K562 (cell line): ENCODE data around the gene TCF19. TPM values are rescaled to one million over a fixed set of nuclear protein-coding genes. Genes with fewer than 3 reads are reported as not detected.

Experiments
- ATAC-seq: fragments of 200-7000 bp; cut with Tn5 transposase; 3 replicates; pipeline ENCODE4 v1.9.1; 2020; ENCODE audit warnings: moderate library complexity
- BruUV-seq: library from RNA; stranded (reverse); fragments of 400-500 nt; replicated peaks from 2 replicates; lab custom pipeline; 2021; lab: Mats Ljungman, UMichigan
- CTCF ChIA-PET: fragments of 300-600 bp; formaldehyde crosslinking; extraction: SDS; loops from one replicate; lab custom pipeline; 2021; ENCODE audit warnings: low intra/inter-chr PET ratio; lab: Yijun Ruan, JAX
- POLR2A ChIA-PET: fragments of 300-600, 350-650 bp; sonication (Branson Sonifier 250); formaldehyde crosslinking; extraction: SDS; loops from one replicate; lab custom pipeline; 2021; ENCODE audit warnings: antibody characterized with exemption, inconsistent platforms; lab: Yijun Ruan, JAX
- DNase-seq, 4 experiments: peaks; one replicate each; pipeline versions ENCODE4 v3.0.0 to v3.0.0-alpha.2; 2011 to 2018; ENCODE audit warnings: low spot score in 3 of 4, mixed read lengths in 3 of 4; ENCODE audit errors: extremely low read depth in 1 of 4
- FAIRE-seq: peaks from 2 replicates; lab custom pipeline; 2011; peaks lifted over from hg19 to GRCh38; lab: Jason Lieb, UNC
- H2AFZ ChIP-seq: 2 replicates; pipeline ENCODE4 v1.6.0; 2011; ENCODE audit warnings: low read depth, low read length, control low read depth, inconsistent platforms
- H3K27ac ChIP-seq: fragments of 200-600 bp; 3 replicates; pipeline ENCODE4 v1.8.0; 2011; ENCODE audit warnings: low read depth, mild to moderate bottlenecking, control low read depth, inconsistent platforms, low read length, moderate library complexity, mixed read lengths; ENCODE audit errors: extremely low read depth
- H3K27me3 ChIP-seq, 2 experiments: fragments of 300-600 bp in 1 of 2; 2 replicates in 1 of 2; 3 replicates in 1 of 2; pipeline versions ENCODE4 v1.6.0 to v1.8.0; 2011; ENCODE audit warnings: inconsistent platforms in 2 of 2, low read length in 2 of 2, mild to moderate bottlenecking in 1 of 2, mixed read lengths in 1 of 2, moderate library complexity in 1 of 2; ENCODE audit not compliant: control insufficient read depth in 2 of 2, insufficient read depth in 2 of 2
- H3K36me3 ChIP-seq: fragments of 300-600 bp; 3 replicates; pipeline ENCODE4 v1.8.0; 2011; ENCODE audit warnings: mild to moderate bottlenecking, low read length, inconsistent platforms; ENCODE audit not compliant: control insufficient read depth, insufficient read depth
- H3K4me1 ChIP-seq, 2 experiments: fragments of 200-600 bp in 1 of 2; replicated peaks in 1 of 2; 2 replicates in 1 of 2; 3 replicates in 1 of 2; pipeline versions ENCODE4 v1.5.1 to v1.8.0; 2011; ENCODE audit warnings: inconsistent platforms in 2 of 2, low read length in 2 of 2, mild to moderate bottlenecking in 1 of 2, mixed read lengths in 1 of 2, moderate library complexity in 1 of 2; ENCODE audit not compliant: control insufficient read depth in 2 of 2, insufficient read depth in 2 of 2
- H3K4me2 ChIP-seq: 2 replicates; pipeline ENCODE4 v1.6.1; 2011; ENCODE audit warnings: low read length, control low read depth, inconsistent platforms, mixed read lengths; ENCODE audit not compliant: insufficient read depth
- H3K4me3 ChIP-seq: fragments of 200-600 bp; sonication (generic), shearing (Covaris generic); 2 replicates; pipeline ENCODE4 v1.5.1; 2016; ENCODE audit warnings: control low read depth, inconsistent platforms
- H3K79me2 ChIP-seq: fragments of 200-600 bp; 3 replicates; pipeline ENCODE4 v1.8.0; 2011; ENCODE audit warnings: low read length, inconsistent platforms; ENCODE audit not compliant: control insufficient read depth, insufficient read depth
- H3K9ac ChIP-seq, 2 experiments: 2 replicates each; pipeline versions ENCODE4 v1.6.0 to v1.6.1; 2011; ENCODE audit warnings: low read depth in 2 of 2, low read length in 2 of 2, control low read depth in 1 of 2, inconsistent platforms in 1 of 2, mild to moderate bottlenecking in 1 of 2, mixed read lengths in 1 of 2; ENCODE audit not compliant: insufficient read depth in 1 of 2
- H3K9me1 ChIP-seq: one replicate; pipeline ENCODE4 v1.6.0; 2011; ENCODE audit warnings: inconsistent platforms, mild to moderate bottlenecking, low read length, moderate library complexity; ENCODE audit not compliant: control insufficient read depth, insufficient read depth
- H3K9me3 ChIP-seq: replicated peaks from 2 replicates; pipeline ENCODE4 v1.5.1; 2011; ENCODE audit warnings: low read depth, low read length, inconsistent platforms; ENCODE audit not compliant: control insufficient read depth, insufficient read depth
- H4K20me1 ChIP-seq: replicated peaks from 2 replicates; pipeline ENCODE4 v1.6.1; 2011; ENCODE audit warnings: low read length, inconsistent platforms, mixed read lengths; ENCODE audit not compliant: control insufficient read depth, insufficient read depth
- E4F1 ChIP-seq: fragments of 250-450 bp; sonication (Bioruptor Pico); IDR thresholded peaks from 2 replicates; pipeline ENCODE4 v1.5.0; 2021; ENCODE audit warnings: mild to moderate bottlenecking, borderline replicate concordance
- GTF2E2 ChIP-seq: fragments of 200-800 bp; sonication (Bioruptor generic); IDR thresholded peaks from 2 replicates; pipeline ENCODE4 v1.6.1; 2016; ENCODE audit warnings: missing genetic modification characterization, missing compliant biosample characterization
- HIVEP1 ChIP-seq: fragments of 250-450 bp; sonication (Bioruptor Pico); IDR thresholded peaks from 2 replicates; pipeline ENCODE4 v1.4.0; 2020; ENCODE audit warnings: mild to moderate bottlenecking
- ZFP1 ChIP-seq: fragments of 450-650 bp; formaldehyde crosslinking; IDR thresholded peaks from 2 replicates; pipeline ENCODE4 v1.4.0; 2020; ENCODE audit warnings: mild to moderate bottlenecking, mixed read lengths
- ZNF282 ChIP-seq: sonication (generic); formaldehyde crosslinking; IDR thresholded peaks from 2 replicates; pipeline ENCODE4 v1.8.1; 2023; ENCODE audit warnings: missing genetic modification reagents
- WGBS: fragments of 100-300 bp; shearing (Covaris generic); methylation state at CpG from one replicate; pipeline ENCODE4 v1.1.6; 2016; ENCODE audit warnings: low coverage, mixed read lengths; ENCODE audit not compliant: insufficient coverage; ENCODE audit errors: missing lambda C conversion rate; 5-methylcytosine and 5-hydroxymethylcytosine counted together
- in situ Hi-C: fragments of 300-500 bp; cut with MboI; formaldehyde crosslinking; loops from 4 replicates; pipeline ENCODE4 v1.15.0; 2018; ENCODE audit warnings: inconsistent platforms, mixed read lengths
- intact Hi-C: fragments of 100-400 bp; cut with micrococcal nuclease; formaldehyde crosslinking; loops from 2 replicates; pipeline ENCODE4 v1.14.2; 2022
- polyA plus RNA-seq, 8 experiments: library from polyadenylated mRNA; depleted of rRNA in 4 of 8; stranded (reverse) in 5 of 8; unstranded in 3 of 8; fragments of >200 nt; fragmentation: Nextera tagmentation in 2 of 8; fragmentation: Illumina TruSeq in 1 of 8; extraction: Ambion mirVana in 2 of 8; extraction: Trizol in 1 of 8; gene quantifications; 2 replicates each; pipeline versions ENCODE4 v1.2.1 to v1.2.3, GENCODE V29; 2011 to 2014; ENCODE audit warnings: inconsistent platforms in 1 of 8, missing spikeins in 1 of 8
- total RNA-seq, 7 experiments: library from RNA; depleted of rRNA in 6 of 7; stranded (reverse); fragments of >200 nt in 6 of 7; fragmentation: Illumina TruSeq in 2 of 7; extraction: Trizol in 2 of 7; gene quantifications; 2 replicates each; pipeline versions ENCODE4 v1.2.1 to v1.2.3, GENCODE V29; 2011 to 2021; ENCODE audit warnings: low replicate concordance in 1 of 7

Gene TCF19
- total and polyA plus RNA-seq, 9 of the 15 experiments (the other 6 are each of a cell fraction or from before 2014, with no cell fraction given), result 4.2 to 42.5 (median 25.7) TPM

DNA sequence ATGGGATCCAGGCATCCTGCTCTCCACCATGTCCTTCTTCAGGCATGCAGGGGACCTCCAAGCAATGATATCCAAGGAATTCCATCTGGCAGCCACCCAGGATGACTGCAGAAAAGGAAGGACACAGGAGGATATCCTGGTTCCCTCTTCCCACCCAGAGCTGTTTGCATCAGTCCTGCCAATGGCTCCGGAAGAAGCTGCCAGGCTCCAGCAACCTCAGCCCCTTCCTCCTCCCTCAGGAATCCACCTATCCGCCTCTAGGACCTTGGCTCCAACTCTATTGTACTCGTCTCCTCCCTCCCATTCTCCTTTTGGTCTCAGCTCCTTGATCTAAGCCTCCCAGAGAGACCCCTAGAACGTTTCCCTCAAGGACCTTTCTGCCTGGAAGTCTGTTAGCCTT, 18.8 kb upstream of the TCF19 start:
- H3K79me2 ChIP-seq, result no peaks in the 10 kb centered on the region
- H3K9me3 ChIP-seq, result no peaks in the 10 kb centered on the region
- WGBS, result 10% methylated on average over 4 of the region's 4 CpGs
- no peaks in the 10 kb centered on the region; the same call in 1 of the 2 replicates for H4K20me1 ChIP-seq
- CTCF ChIA-PET, result interaction anchor here (3.5 kb wide), 1 partner anchor 52 kb away, joined by 77 read pairs; no protein-coding TSS in a partner anchor
- no peak for ATAC-seq
- in situ Hi-C loops (loop anchor here (5.0 kb wide), 2 partner anchors 53 to 228 kb away; no protein-coding TSS in a partner anchor), intact Hi-C loops (no loop called here)
- no peak overlapping the region for H3K4me3 ChIP-seq
- peaks cover 3 to 13% of the 10 kb centered on the region in 2 experiments; a peak in 4 of 5 replicates for H3K4me1 ChIP-seq
- peaks cover 22% of the 10 kb centered on the region; the same call in 2 of the 3 replicates for H3K36me3 ChIP-seq
- no peak overlapping the region for H3K27ac ChIP-seq
- no TSS peak for BruUV-seq
- no peak overlapping the region for H2AFZ ChIP-seq
- no peak for DNase-seq
- no peak overlapping the region for H3K9ac ChIP-seq
- H3K4me2 ChIP-seq, result no peak overlapping the region
- peaks cover 3 to 14% of the 10 kb centered on the region in 2 experiments; a peak in 4 of 5 replicates for H3K27me3 ChIP-seq
- FAIRE-seq, result no peak
- no peak for TF ChIP-seq E4F1
- TF ChIP-seq GTF2E2, result no peak
- TF ChIP-seq ZFP1, result no peak
- TF ChIP-seq HIVEP1 (CRISPR knock-in tag), result no peak
- TF ChIP-seq ZNF282 (CRISPR knock-in tag), result no peak
- no peaks in the 10 kb centered on the region for H3K9me1 ChIP-seq
- POLR2A ChIA-PET, result interaction anchor here (1.3 to 1.4 kb wide), 2 partner anchors 33 to 58 kb away, joined by 3 to 5 read pairs; no protein-coding TSS in a partner anchor
